ENCODE data around the gene TGFBI.

TGFBI gene

GRCh38 chr5:136108180-136108611 is 79.4 kb downstream of the TGFBI start:
- Histone ChIP-seq H3K27me3 (replicated peaks) (no peaks in the 10 kb centered on the region), H3K36me3 (replicated peaks) (no peaks in the 10 kb centered on the region), H3K27ac (no peak overlapping the region), H3K4me3 (ENCODE audit: low read depth, low read length) (no peak overlapping the region)
- no peak for DNase-seq
- in situ Hi-C loops (cut with HindIII; ENCODE audit: low pct_ligation_motif_present, low sequenced_read_pairs): no loop called here
- TF ChIP-seq, protein P1, sequence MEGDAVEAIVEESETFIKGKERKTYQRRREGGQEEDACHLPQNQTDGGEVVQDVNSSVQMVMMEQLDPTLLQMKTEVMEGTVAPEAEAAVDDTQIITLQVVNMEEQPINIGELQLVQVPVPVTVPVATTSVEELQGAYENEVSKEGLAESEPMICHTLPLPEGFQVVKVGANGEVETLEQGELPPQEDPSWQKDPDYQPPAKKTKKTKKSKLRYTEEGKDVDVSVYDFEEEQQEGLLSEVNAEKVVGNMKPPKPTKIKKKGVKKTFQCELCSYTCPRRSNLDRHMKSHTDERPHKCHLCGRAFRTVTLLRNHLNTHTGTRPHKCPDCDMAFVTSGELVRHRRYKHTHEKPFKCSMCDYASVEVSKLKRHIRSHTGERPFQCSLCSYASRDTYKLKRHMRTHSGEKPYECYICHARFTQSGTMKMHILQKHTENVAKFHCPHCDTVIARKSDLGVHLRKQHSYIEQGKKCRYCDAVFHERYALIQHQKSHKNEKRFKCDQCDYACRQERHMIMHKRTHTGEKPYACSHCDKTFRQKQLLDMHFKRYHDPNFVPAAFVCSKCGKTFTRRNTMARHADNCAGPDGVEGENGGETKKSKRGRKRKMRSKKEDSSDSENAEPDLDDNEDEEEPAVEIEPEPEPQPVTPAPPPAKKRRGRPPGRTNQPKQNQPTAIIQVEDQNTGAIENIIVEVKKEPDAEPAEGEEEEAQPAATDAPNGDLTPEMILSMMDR (IDR thresholded peaks at IDR 0.05; ENCODE audit: low read depth, low read length, missing control alignments): no peak

DNA sequence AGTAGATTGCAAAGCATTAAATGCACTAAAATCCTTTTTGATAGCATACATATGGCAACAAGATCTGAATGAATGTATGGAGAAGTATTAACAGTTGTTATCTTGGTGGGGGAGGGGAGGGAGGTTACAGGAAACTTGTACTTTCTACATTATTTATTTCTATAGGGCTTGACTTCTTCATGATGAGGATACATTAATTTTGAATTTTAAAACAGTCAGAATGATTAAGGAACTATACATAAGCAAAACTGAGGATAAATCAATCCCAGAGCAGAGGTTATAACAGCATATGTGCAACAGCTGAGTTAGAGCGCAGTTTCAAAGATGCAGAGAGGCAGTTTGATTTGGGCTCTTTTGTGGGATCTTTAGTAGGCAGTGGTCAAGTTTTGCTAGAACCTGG is 80.0 kb downstream of the TGFBI start:
- Histone ChIP-seq H3K4me3 (ENCODE audit: low read depth, low read length) (no peak overlapping the region), H3K27ac (no peak overlapping the region), H3K36me3 (replicated peaks) (no peaks in the 10 kb centered on the region), H3K27me3 (replicated peaks) (no peaks in the 10 kb centered on the region)
- TF ChIP-seq, protein P1 (IDR thresholded peaks at IDR 0.05; ENCODE audit: low read depth, low read length, missing control alignments): no peak
- no peak for DNase-seq
- in situ Hi-C loops (cut with HindIII; ENCODE audit: low pct_ligation_motif_present, low sequenced_read_pairs): no loop called here

DNA sequence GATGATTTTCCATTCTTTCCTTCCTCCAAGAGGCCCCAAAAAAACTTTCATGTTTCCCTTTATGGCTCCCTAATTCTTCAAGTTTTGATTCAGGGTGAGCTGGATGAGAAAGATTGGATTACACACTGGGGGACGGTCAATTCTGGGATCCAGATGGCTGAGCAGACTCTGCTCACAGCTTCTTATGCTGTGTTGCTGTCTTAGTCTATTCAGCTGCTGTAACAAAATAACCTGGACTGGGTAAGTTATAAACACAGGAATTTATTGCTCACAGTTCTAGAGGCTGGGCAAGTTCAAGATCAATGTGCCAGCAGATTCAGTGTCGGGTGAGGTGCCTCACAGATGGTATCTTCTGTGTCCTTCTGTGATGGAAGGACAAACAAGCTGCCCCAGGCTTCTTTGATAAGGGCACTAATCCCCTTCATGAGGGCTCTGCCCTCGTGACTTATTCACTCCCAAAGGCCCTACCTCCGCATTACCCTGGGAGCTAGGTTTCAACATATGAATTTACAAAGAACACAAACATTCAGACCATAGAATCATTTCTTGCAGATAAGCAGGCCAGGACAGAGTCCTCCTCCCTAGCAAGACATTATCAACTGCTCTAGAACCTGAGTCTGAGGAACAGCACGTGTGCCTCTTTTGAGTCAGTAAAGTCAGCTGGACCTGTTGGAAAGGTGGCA is 80.8 kb downstream of the TGFBI start:
- in situ Hi-C loops (cut with HindIII; ENCODE audit: low pct_ligation_motif_present, low sequenced_read_pairs): no loop called here
- H3K4me3 ChIP-seq (ENCODE audit: low read depth, low read length): no peak overlapping the region
- no peaks in the 10 kb centered on the region for H3K36me3 ChIP-seq (replicated peaks)
- TF ChIP-seq, protein P1 (IDR thresholded peaks at IDR 0.05; ENCODE audit: low read depth, low read length, missing control alignments): no peak
- H3K27ac ChIP-seq: no peak overlapping the region
- no peaks in the 10 kb centered on the region for H3K27me3 ChIP-seq (replicated peaks)
- no peak for DNase-seq
